Measurements from ENCODE around the gene CCDC92B. TPM values are rescaled to one million over a fixed set of nuclear protein-coding genes. Genes with fewer than 3 reads are reported as not detected.
A peak's percentile ranks its signal among the peaks of the same experiment; 100 is the strongest.

Gene CCDC92B
- total RNA-seq, 1 experiment from 2014 or later = 15.2 TPM

DNA sequence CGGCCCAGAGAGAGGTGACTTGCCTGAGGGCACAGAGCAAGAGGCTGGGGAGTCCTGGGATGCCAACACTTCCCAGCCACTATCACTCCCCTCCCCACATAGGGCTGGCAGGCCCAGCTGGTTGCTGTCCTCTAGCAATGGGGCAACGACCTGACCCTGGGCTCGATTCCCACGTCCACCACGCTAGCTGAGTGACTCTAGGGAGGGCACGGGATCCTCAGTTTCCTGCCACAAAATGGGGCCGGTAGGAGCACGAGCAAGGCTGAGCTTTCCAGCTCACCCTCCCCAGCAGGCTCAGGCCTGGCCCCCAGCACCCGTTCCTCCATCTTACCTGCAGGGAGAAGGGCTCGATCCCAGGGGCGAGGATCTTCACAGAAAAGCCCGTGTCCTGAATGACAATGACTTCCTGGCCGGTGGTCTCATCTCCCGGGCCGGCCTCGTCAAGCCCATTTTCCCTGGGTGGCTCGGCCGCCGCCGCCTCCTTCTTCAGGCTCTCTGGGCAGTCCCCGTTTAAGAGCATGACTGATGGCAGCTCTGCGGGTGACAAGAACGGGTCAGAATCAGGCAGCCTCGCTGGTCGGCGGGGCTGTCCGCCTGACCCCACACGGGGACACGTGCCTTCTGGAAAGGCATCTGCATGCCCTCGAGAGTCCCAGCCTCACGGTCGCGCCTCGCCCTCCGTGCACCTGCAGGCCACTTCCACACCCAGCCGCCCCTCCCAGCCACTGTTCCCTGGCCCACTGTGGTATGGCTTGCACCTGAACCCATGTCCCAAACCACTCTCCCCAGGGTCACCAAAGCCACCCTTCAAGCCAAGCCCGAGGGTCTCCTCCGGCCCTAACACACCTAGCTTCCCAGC, 45.2 kb downstream of the CCDC92B start:
- ChIA-PET CTCF (interaction anchor here (0.6 to 1.0 kb wide), 4 partner anchors 17 to 322 kb away, joined by 3 to 4 read pairs (median 4); no protein-coding TSS in a partner anchor), POLR2A (no interaction called here)
- Mint-ChIP-seq H3K4me3 (no peak overlapping the region), H3K4me1 (peaks cover 27% of the 10 kb centered on the region), H3K27ac (peak overlapping the region; percentile 57; the same call in 1 of the 2 replicates), H3K9me3 (no peaks in the 10 kb centered on the region), H3K36me3 (peaks cover 14% of the 10 kb centered on the region), H3K27me3 (ENCODE audit: low read depth) (no peaks in the 10 kb centered on the region)
- TF ChIP-seq, protein P1, sequence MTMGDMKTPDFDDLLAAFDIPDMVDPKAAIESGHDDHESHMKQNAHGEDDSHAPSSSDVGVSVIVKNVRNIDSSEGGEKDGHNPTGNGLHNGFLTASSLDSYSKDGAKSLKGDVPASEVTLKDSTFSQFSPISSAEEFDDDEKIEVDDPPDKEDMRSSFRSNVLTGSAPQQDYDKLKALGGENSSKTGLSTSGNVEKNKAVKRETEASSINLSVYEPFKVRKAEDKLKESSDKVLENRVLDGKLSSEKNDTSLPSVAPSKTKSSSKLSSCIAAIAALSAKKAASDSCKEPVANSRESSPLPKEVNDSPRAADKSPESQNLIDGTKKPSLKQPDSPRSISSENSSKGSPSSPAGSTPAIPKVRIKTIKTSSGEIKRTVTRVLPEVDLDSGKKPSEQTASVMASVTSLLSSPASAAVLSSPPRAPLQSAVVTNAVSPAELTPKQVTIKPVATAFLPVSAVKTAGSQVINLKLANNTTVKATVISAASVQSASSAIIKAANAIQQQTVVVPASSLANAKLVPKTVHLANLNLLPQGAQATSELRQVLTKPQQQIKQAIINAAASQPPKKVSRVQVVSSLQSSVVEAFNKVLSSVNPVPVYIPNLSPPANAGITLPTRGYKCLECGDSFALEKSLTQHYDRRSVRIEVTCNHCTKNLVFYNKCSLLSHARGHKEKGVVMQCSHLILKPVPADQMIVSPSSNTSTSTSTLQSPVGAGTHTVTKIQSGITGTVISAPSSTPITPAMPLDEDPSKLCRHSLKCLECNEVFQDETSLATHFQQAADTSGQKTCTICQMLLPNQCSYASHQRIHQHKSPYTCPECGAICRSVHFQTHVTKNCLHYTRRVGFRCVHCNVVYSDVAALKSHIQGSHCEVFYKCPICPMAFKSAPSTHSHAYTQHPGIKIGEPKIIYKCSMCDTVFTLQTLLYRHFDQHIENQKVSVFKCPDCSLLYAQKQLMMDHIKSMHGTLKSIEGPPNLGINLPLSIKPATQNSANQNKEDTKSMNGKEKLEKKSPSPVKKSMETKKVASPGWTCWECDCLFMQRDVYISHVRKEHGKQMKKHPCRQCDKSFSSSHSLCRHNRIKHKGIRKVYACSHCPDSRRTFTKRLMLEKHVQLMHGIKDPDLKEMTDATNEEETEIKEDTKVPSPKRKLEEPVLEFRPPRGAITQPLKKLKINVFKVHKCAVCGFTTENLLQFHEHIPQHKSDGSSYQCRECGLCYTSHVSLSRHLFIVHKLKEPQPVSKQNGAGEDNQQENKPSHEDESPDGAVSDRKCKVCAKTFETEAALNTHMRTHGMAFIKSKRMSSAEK (CRISPR knock-in tag; IDR thresholded peaks at IDR 0.05; ENCODE audit: borderline replicate concordance) = no peak
- TF ChIP-seq, protein P2, sequence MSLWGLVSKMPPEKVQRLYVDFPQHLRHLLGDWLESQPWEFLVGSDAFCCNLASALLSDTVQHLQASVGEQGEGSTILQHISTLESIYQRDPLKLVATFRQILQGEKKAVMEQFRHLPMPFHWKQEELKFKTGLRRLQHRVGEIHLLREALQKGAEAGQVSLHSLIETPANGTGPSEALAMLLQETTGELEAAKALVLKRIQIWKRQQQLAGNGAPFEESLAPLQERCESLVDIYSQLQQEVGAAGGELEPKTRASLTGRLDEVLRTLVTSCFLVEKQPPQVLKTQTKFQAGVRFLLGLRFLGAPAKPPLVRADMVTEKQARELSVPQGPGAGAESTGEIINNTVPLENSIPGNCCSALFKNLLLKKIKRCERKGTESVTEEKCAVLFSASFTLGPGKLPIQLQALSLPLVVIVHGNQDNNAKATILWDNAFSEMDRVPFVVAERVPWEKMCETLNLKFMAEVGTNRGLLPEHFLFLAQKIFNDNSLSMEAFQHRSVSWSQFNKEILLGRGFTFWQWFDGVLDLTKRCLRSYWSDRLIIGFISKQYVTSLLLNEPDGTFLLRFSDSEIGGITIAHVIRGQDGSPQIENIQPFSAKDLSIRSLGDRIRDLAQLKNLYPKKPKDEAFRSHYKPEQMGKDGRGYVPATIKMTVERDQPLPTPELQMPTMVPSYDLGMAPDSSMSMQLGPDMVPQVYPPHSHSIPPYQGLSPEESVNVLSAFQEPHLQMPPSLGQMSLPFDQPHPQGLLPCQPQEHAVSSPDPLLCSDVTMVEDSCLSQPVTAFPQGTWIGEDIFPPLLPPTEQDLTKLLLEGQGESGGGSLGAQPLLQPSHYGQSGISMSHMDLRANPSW (CRISPR knock-in tag; conservative IDR thresholded peaks at IDR 0.05; ENCODE audit: low read depth) = no peak
- TF ChIP-seq, protein P3, sequence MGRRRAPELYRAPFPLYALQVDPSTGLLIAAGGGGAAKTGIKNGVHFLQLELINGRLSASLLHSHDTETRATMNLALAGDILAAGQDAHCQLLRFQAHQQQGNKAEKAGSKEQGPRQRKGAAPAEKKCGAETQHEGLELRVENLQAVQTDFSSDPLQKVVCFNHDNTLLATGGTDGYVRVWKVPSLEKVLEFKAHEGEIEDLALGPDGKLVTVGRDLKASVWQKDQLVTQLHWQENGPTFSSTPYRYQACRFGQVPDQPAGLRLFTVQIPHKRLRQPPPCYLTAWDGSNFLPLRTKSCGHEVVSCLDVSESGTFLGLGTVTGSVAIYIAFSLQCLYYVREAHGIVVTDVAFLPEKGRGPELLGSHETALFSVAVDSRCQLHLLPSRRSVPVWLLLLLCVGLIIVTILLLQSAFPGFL (CRISPR knock-in tag; IDR thresholded peaks at IDR 0.05; ENCODE audit: borderline replicate concordance) = no peak
- TF ChIP-seq, protein P4, sequence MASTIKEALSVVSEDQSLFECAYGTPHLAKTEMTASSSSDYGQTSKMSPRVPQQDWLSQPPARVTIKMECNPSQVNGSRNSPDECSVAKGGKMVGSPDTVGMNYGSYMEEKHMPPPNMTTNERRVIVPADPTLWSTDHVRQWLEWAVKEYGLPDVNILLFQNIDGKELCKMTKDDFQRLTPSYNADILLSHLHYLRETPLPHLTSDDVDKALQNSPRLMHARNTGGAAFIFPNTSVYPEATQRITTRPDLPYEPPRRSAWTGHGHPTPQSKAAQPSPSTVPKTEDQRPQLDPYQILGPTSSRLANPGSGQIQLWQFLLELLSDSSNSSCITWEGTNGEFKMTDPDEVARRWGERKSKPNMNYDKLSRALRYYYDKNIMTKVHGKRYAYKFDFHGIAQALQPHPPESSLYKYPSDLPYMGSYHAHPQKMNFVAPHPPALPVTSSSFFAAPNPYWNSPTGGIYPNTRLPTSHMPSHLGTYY (CRISPR knock-in tag; IDR thresholded peaks at IDR 0.05) = no peak
- TF ChIP-seq ZBTB21 (CRISPR knock-in tag; IDR thresholded peaks at IDR 0.05; ENCODE audit: borderline replicate concordance) = no peak
- TF ChIP-seq, protein P5, sequence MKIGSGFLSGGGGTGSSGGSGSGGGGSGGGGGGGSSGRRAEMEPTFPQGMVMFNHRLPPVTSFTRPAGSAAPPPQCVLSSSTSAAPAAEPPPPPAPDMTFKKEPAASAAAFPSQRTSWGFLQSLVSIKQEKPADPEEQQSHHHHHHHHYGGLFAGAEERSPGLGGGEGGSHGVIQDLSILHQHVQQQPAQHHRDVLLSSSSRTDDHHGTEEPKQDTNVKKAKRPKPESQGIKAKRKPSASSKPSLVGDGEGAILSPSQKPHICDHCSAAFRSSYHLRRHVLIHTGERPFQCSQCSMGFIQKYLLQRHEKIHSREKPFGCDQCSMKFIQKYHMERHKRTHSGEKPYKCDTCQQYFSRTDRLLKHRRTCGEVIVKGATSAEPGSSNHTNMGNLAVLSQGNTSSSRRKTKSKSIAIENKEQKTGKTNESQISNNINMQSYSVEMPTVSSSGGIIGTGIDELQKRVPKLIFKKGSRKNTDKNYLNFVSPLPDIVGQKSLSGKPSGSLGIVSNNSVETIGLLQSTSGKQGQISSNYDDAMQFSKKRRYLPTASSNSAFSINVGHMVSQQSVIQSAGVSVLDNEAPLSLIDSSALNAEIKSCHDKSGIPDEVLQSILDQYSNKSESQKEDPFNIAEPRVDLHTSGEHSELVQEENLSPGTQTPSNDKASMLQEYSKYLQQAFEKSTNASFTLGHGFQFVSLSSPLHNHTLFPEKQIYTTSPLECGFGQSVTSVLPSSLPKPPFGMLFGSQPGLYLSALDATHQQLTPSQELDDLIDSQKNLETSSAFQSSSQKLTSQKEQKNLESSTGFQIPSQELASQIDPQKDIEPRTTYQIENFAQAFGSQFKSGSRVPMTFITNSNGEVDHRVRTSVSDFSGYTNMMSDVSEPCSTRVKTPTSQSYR (CRISPR knock-in tag; IDR thresholded peaks at IDR 0.05) = no peak
- TF ChIP-seq, protein P6, sequence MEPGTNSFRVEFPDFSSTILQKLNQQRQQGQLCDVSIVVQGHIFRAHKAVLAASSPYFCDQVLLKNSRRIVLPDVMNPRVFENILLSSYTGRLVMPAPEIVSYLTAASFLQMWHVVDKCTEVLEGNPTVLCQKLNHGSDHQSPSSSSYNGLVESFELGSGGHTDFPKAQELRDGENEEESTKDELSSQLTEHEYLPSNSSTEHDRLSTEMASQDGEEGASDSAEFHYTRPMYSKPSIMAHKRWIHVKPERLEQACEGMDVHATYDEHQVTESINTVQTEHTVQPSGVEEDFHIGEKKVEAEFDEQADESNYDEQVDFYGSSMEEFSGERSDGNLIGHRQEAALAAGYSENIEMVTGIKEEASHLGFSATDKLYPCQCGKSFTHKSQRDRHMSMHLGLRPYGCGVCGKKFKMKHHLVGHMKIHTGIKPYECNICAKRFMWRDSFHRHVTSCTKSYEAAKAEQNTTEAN (CRISPR knock-in tag; IDR thresholded peaks at IDR 0.05) = no peak
- no peak for TF ChIP-seq NFATC4 (CRISPR knock-in tag; IDR thresholded peaks at IDR 0.05)
- TF ChIP-seq RORB (CRISPR knock-in tag; IDR thresholded peaks at IDR 0.05) = no peak
- TF ChIP-seq HMGA2 (CRISPR knock-in tag; IDR thresholded peaks at IDR 0.05) = no peak
- DNase-seq (ENCODE audit: low spot score) = peak; percentile 12
- no peak for ATAC-seq

Measured in WTC11 (cell line).